MCF 10A (cell line): ENCODE data around the gene UMAD1. TPM values are rescaled to one million over a fixed set of nuclear protein-coding genes. Genes with fewer than 3 reads are reported as not detected.

ENCODE experiments used
- BruUV-seq: library from RNA; stranded (reverse); fragments of 400-500 nt; replicated peaks from 2 replicates; lab custom pipeline; 2021; lab: Mats Ljungman, UMichigan
- CTCF ChIA-PET: fragments of 300-600 bp; sonication (Branson Sonifier 250); formaldehyde crosslinking; extraction: SDS; loops from one replicate; lab custom pipeline; 2021; ENCODE audit warnings: antibody characterized with exemption, inconsistent platforms; lab: Yijun Ruan, JAX
- POLR2A ChIA-PET: fragments of 300-600, 350-650 bp; sonication (Branson Sonifier 250); formaldehyde crosslinking; extraction: SDS; loops from one replicate; lab custom pipeline; 2020; ENCODE audit warnings: antibody characterized with exemption, inconsistent platforms; lab: Yijun Ruan, JAX
- DNase-seq: peaks from one replicate; pipeline ENCODE4 v3.0.0-alpha.2; 2018; ENCODE audit not compliant: unreplicated experiment
- H3K27ac Mint-ChIP-seq: one replicate; pipeline ENCODE4 v1.8.0; 2022; ENCODE audit warnings: mild to moderate bottlenecking, low read depth, mixed read lengths; ENCODE audit not compliant: unreplicated experiment
- H3K27me3 Mint-ChIP-seq: one replicate; pipeline ENCODE4 v1.8.0; 2022; ENCODE audit warnings: mixed read lengths; ENCODE audit not compliant: insufficient read depth, unreplicated experiment
- H3K36me3 Mint-ChIP-seq: one replicate; pipeline ENCODE4 v1.8.0; 2022; ENCODE audit warnings: mild to moderate bottlenecking, moderate library complexity, mixed read lengths; ENCODE audit not compliant: insufficient read depth, unreplicated experiment
- H3K4me1 Mint-ChIP-seq: one replicate; pipeline ENCODE4 v1.8.0; 2022; ENCODE audit warnings: mixed read lengths; ENCODE audit not compliant: insufficient read depth, unreplicated experiment
- H3K4me3 Mint-ChIP-seq: one replicate; pipeline ENCODE4 v1.8.0; 2022; ENCODE audit warnings: mild to moderate bottlenecking, moderate library complexity, mixed read lengths; ENCODE audit not compliant: unreplicated experiment
- H3K9me3 Mint-ChIP-seq: one replicate; pipeline ENCODE4 v1.8.0; 2022; ENCODE audit warnings: mixed read lengths; ENCODE audit not compliant: unreplicated experiment
- CTCF ChIP-seq: fragments of 200-600 bp; IDR thresholded peaks from one replicate; pipeline ENCODE4 v1.8.0; 2022; ENCODE audit warnings: antibody characterized with exemption, mild to moderate bottlenecking; ENCODE audit not compliant: unreplicated experiment
- intact Hi-C: fragments of 100-400 bp; cut with micrococcal nuclease; formaldehyde crosslinking; loops from 2 replicates; pipeline ENCODE4 v1.14.1; 2022
- total RNA-seq: library from RNA; stranded (reverse); gene quantifications from 2 replicates; pipeline ENCODE4 v1.2.3, GENCODE V29; 2022

UMAD1 gene
- total RNA-seq, 1 experiment from 2014 or later: 7.1 TPM

GRCh38 chr7:7920056-7920455 lies 279.5 kb downstream of the UMAD1 start:
- ChIA-PET CTCF (interaction anchor here (0.7 kb wide), 1 partner anchor 36 kb away, joined by 3 read pairs; no protein-coding TSS in a partner anchor), POLR2A (interaction anchor here (0.6 to 1.2 kb wide), 3 partner anchors 20 to 1860 kb away, joined by 3 read pairs; no protein-coding TSS in a partner anchor)
- no peaks in the 10 kb centered on the region for H3K9me3 Mint-ChIP-seq
- DNase-seq: no peak
- BruUV-seq: no TSS peak
- no peak overlapping the region for H3K27ac Mint-ChIP-seq
- H3K27me3 Mint-ChIP-seq: no peaks in the 10 kb centered on the region
- no peaks in the 10 kb centered on the region for H3K36me3 Mint-ChIP-seq
- H3K4me1 Mint-ChIP-seq: peaks cover 5% of the 10 kb centered on the region
- intact Hi-C loops: no loop called here
- TF ChIP-seq CTCF: no peak
- no peak overlapping the region for H3K4me3 Mint-ChIP-seq

DNA sequence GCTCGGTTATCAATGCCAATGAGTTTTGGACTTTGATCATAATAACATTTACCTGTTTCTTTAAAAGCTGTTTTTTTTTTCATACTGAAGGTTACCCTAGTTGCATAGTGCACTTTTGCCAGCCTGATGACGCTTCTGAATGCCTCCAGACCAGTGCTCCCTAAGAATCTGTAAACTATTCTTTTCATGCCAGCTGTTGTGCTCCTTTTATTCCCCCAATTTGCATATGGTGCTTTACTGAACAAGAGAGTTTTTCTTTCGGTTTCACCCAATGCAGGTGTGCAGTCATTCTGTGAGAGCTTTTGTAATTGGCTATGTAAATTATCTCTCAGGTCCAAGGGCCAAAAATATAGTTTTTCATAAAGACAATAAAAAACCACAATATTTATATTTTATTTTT lies 279.9 kb downstream of the UMAD1 start:
- Mint-ChIP-seq H3K36me3 (no peaks in the 10 kb centered on the region), H3K27me3 (no peaks in the 10 kb centered on the region), H3K9me3 (no peaks in the 10 kb centered on the region), H3K4me1 (peaks cover 5% of the 10 kb centered on the region), H3K27ac (no peak overlapping the region), H3K4me3 (no peak overlapping the region)
- no peak for TF ChIP-seq CTCF
- ChIA-PET POLR2A (interaction anchor here (0.6 kb wide), 2 partner anchors 20 to 1859 kb away, joined by 3 read pairs; no protein-coding TSS in a partner anchor), CTCF (no interaction called here)
- intact Hi-C loops: no loop called here
- BruUV-seq: no TSS peak
- DNase-seq: no peak

DNA sequence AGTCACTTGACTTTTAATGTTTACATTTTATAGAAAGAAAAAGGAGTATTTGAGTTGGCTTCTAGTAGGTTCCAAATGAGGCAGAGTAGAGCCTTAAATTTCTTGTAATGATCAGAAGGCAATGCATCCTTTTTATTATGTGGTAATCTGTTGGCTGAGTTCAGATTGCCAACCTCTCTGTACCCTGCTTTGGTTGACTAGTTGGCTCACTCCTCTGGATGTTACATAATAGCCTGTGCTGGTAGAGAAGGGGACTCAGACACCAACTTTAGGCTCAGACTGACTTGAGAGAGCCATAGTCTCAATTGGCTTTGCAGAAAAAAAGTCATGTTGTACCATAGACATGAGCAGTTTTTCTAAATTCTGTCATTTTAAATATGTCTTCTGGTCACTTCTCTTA lies 281.3 kb downstream of the UMAD1 start:
- ChIA-PET CTCF (no interaction called here), POLR2A (no interaction called here)
- no peak for DNase-seq
- no peak for TF ChIP-seq CTCF
- no peaks in the 10 kb centered on the region for H3K27me3 Mint-ChIP-seq
- H3K27ac Mint-ChIP-seq: no peak overlapping the region
- no peak overlapping the region for H3K4me3 Mint-ChIP-seq
- intact Hi-C loops: no loop called here
- peaks cover 5% of the 10 kb centered on the region for H3K4me1 Mint-ChIP-seq
- BruUV-seq: no TSS peak
- no peaks in the 10 kb centered on the region for H3K36me3 Mint-ChIP-seq
- no peaks in the 10 kb centered on the region for H3K9me3 Mint-ChIP-seq

DNA sequence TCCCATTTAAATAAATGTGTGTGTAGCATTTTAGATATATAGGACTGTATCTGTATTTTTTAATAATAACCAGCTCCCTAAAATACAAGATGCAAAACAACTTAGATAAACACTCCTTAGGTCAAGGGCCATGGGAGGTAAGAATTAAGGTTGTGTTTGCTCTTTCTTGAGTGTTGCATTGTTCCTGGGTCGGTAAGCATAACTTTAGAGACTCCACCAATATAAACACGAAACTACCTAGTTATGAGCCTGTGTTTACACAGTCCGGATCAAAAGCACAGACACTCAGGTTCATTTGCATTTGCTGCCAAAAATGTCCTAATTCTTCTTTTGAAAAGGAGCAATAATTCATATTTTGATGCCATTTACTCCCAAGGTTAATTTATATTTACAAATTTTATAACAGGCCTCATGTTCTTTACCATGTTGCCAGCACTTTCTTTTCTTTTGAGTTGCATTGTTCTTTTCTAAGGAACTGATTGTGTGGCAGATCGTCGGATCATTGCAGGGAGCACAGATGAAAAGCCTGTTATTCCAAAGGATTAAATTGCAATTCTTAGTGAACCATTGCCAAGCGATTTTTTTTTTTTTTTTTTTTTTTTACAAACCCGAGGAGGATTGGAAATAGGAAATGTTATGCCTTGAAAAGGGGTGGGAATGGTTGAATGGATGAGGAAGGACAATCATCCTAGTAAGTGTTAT lies 282.3 kb downstream of the UMAD1 start:
- ChIA-PET CTCF (no interaction called here), POLR2A (interaction anchor here (0.7 kb wide), 1 partner anchor 60 kb away, joined by 3 read pairs; no protein-coding TSS in a partner anchor)
- intact Hi-C loops: no loop called here
- Mint-ChIP-seq H3K9me3 (no peaks in the 10 kb centered on the region), H3K4me3 (no peak overlapping the region), H3K27ac (no peak overlapping the region), H3K36me3 (no peaks in the 10 kb centered on the region), H3K27me3 (no peaks in the 10 kb centered on the region), H3K4me1 (peaks cover 5% of the 10 kb centered on the region)
- no TSS peak for BruUV-seq
- no peak for DNase-seq
- TF ChIP-seq CTCF: no peak
